Natural killer cell treated with Interleukin-12 subunit alpha and Interleukin-12 subunit beta and Interleukin-15 and Interleukin-18, amount 100 ng/mL, for 72 hours (primary cell): ENCODE measurements around the gene DBI. TPM values are rescaled to one million over a fixed set of nuclear protein-coding genes. Genes with fewer than 3 reads are reported as not detected.
A peak's percentile ranks its signal among the peaks of the same experiment; 100 is the strongest.

ENCODE experiments used
- ATAC-seq, 2 donors: fragments of 150-1000 bp; cut with Tn5 transposase in 1 of 2; sonication (Bioruptor Pico), chemical (Tn5 transposase) in 1 of 2; 2 replicates each; pipeline ENCODE4 v1.10.0; 2021
- DNase-seq: peaks from one replicate; pipeline ENCODE4 v3.0.0; 2022; ENCODE audit warnings: low spot score
- H3K27ac Mint-ChIP-seq, 2 donors: 1 replicate in 1 of 2; 2 replicates in 1 of 2; pipeline ENCODE4 v1.8.0; 2022; ENCODE audit warnings: mixed read lengths in 2 of 2, mild to moderate bottlenecking in 1 of 2, moderate library complexity in 1 of 2
- H3K27me3 Mint-ChIP-seq, 2 donors: 1 replicate in 1 of 2; 2 replicates in 1 of 2; pipeline ENCODE4 v1.8.0; 2022; ENCODE audit warnings: mixed read lengths in 2 of 2
- H3K36me3 Mint-ChIP-seq: one replicate; pipeline ENCODE4 v1.8.0; 2022; ENCODE audit warnings: mixed read lengths
- H3K4me1 Mint-ChIP-seq, 2 donors: 1 replicate in 1 of 2; 2 replicates in 1 of 2; pipeline ENCODE4 v1.8.0; 2022; ENCODE audit warnings: low read depth in 2 of 2, mixed read lengths in 2 of 2, mild to moderate bottlenecking in 1 of 2
- H3K4me3 Mint-ChIP-seq: one replicate; pipeline ENCODE4 v1.8.0; 2022; ENCODE audit warnings: mixed read lengths
- H3K9me3 Mint-ChIP-seq: 2 replicates; pipeline ENCODE4 v1.8.0; 2022; ENCODE audit warnings: mixed read lengths
- total RNA-seq, 2 donors: library from RNA; stranded (reverse); gene quantifications; one replicate each; pipeline ENCODE4 v1.2.3, GENCODE V29; 2022

The DBI gene
- total RNA-seq, 2 donors from 2014 or later = 161 to 187 TPM

DNA sequence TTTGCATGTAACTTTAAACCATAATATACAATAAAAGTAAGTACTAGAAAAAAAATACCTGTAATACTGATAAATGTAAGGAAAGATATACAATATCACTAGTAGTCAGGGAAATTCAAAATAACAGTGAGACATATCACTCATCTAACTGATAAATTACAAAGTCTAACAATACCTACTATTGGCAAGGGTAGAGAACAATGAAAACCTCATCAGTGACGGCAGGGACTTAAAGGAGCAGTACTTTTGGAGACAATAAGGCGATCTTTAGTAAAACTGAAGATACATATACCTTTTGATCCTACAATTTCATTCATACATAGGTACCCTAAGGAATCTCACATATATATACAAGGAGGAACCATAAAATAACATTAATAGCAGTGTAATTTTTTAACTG lies 25.1 kb upstream of the DBI start:
- Mint-ChIP-seq H3K4me3 (no peak overlapping the region), H3K4me1 (peaks cover 18 to 25% of the 10 kb centered on the region in 2 donors), H3K27me3 (no peaks in the 10 kb centered on the region), H3K27ac (peak overlapping the region in 1 of 2 donors; percentile 43), H3K9me3 (no peaks in the 10 kb centered on the region), H3K36me3 (no peaks in the 10 kb centered on the region)
- no peak for DNase-seq
- no peak for ATAC-seq

DNA sequence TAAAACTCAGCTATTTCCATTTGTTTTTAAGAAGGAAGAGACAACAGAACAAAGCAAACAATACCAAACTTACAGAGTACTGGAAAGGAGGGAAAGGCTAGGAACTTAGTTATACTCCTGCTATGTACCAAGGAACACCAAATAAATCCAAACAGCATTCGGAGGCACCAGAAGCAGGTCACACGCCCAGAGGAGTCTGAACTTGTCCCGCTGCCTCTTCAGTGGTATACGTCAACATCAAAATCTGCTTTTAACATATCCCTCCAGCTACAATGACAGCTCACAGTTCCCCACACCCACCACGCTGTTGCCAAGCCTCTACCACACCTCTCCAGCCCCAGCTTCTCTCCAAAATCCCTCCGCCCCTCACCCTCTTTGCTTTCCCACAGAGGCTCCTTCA lies 17.5 kb upstream of the DBI start:
- Mint-ChIP-seq H3K27ac (no peak overlapping the region), H3K4me1 (no peaks in the 10 kb centered on the region), H3K27me3 (no peaks in the 10 kb centered on the region), H3K4me3 (no peak overlapping the region), H3K9me3 (no peaks in the 10 kb centered on the region), H3K36me3 (no peaks in the 10 kb centered on the region)
- no peak for ATAC-seq
- DNase-seq = no peak

DNA sequence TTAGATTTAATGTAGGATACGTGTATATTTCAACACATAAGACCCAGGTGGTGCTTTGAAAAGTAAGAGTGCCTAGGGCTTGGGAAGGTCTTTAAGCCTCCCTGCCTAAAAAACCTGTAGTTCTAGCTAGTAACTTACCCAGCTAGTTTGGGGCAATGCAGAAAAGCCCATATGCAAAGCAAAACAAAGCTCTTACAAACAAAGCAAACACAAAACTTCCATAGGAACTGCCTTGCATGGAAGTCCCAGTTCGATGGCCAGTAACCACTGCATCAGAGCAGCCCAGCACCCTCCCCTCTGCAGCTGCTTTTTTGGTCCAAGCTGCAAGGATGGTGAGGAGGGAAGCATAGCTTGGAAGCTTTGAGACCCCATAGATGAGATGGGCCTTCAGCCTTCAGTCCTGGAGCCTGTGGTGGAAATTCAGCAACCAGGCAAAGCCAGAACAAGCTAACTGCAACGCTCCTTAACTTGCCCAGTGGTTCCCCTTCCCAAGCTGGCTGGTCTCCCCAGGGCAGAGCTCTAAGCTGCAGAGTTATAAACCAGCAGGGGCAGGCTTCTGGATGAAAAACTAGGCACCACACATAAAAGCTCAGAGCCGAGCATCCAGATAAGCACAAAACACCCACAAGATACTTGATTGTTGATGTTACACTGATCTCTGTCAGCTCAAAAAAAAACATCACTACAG lies 16.3 kb upstream of the DBI start:
- Mint-ChIP-seq H3K4me1 (peaks cover under 1% of the 10 kb centered on the region in 2 donors), H3K9me3 (no peaks in the 10 kb centered on the region), H3K36me3 (no peaks in the 10 kb centered on the region), H3K4me3 (no peak overlapping the region), H3K27me3 (no peaks in the 10 kb centered on the region), H3K27ac (no peak overlapping the region)
- DNase-seq = no peak
- ATAC-seq = no peak

- no peak for ATAC-seq
- DNase-seq = no peak
- Mint-ChIP-seq H3K27me3 (no peaks in the 10 kb centered on the region), H3K36me3 (no peaks in the 10 kb centered on the region), H3K4me3 (no peak overlapping the region), H3K4me1 (peaks cover 9 to 10% of the 10 kb centered on the region in 2 donors), H3K27ac (no peak overlapping the region), H3K9me3 (no peaks in the 10 kb centered on the region)
Observed at GRCh38 chr2:119352357-119352756, 14.4 kb upstream of the DBI start.

DNA sequence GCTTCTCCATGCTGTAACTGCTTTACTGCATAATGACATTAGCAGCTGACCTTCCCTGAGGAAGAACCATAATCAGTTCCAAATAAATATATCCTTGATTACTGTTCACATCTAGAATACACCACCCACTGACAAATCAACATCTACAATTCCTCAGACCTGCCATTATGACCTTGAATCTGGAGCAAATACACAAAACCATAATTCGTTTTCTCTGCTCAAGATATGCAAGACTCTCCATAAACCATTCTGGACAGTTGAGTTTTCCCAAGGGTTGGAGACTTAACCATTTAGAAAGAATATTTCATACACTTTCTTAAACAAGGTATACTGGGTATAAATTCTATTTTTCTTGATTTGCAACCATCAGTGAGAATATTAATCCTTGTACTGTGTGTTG lies 11.9 kb upstream of the DBI start:
- Mint-ChIP-seq H3K9me3 (no peaks in the 10 kb centered on the region), H3K27me3 (no peaks in the 10 kb centered on the region), H3K4me3 (no peak overlapping the region), H3K27ac (no peak overlapping the region), H3K36me3 (no peaks in the 10 kb centered on the region), H3K4me1 (peaks cover 10 to 12% of the 10 kb centered on the region in 2 donors)
- DNase-seq (no peak), ATAC-seq (no peak)

DNA sequence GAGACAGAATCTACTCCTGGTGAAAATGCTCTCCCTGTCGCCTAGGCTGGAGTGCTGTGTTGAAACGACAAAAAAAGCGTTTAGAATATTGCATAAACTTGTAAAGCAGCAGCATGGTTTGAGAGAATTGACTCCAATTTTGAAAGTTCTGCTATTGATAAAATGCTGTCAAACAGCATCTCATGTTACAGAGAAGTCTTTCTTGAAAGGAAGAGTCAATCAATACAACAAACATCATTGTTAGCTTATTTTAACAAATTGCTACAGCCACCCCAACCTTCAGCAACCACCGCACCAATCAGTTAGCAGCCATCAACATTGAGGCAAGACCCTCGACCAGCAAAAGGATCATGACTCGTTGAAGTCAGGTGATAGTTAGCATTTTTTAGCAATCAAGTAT lies 7.0 kb upstream of the DBI start:
- no peaks in the 10 kb centered on the region for H3K36me3 Mint-ChIP-seq
- H3K4me1 Mint-ChIP-seq = peaks cover 18 to 26% of the 10 kb centered on the region in 2 donors
- no peaks in the 10 kb centered on the region for H3K9me3 Mint-ChIP-seq
- no peak overlapping the region for H3K27ac Mint-ChIP-seq
- DNase-seq (no peak), ATAC-seq (no peak)
- H3K27me3 Mint-ChIP-seq = no peaks in the 10 kb centered on the region
- no peak overlapping the region for H3K4me3 Mint-ChIP-seq

DNA sequence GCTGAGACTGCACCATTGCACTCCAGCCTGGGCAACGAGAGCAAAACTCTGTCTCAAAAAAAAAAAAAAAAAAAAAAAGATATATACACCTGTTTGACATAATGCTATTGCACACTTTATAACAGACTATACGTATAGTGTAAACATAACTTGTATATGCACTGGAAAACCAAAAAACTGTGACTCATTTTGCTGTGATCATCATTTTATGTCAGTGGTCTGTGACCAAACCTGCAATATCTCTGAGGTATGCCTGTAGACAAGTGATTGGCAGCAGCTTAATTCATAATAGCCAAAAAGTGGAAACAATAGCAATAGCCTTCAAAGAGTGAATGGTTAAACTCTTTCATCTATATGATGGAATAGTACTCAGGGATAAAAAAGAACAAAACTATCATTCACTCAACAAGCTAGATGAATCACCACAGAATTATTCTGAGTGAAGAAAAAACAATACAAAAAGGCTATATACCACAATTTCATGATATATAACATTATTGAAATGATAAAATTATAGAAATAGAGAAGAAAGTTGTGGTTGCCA lies 6.3 kb upstream of the DBI start:
- Mint-ChIP-seq H3K4me3 (no peak overlapping the region), H3K27me3 (no peaks in the 10 kb centered on the region), H3K4me1 (peaks cover 22 to 32% of the 10 kb centered on the region in 2 donors), H3K36me3 (no peaks in the 10 kb centered on the region), H3K27ac (no peak overlapping the region), H3K9me3 (no peaks in the 10 kb centered on the region)
- no peak for ATAC-seq
- no peak for DNase-seq

GRCh38 chr2:119364798-119365197 lies 2.0 kb upstream of the DBI start:
- Mint-ChIP-seq H3K36me3 (peaks cover 2% of the 10 kb centered on the region), H3K27ac (peak overlapping the region; percentile 98 to 100), H3K4me3 (peak overlapping the region; percentile 92), H3K9me3 (no peaks in the 10 kb centered on the region), H3K4me1 (peaks cover 35 to 42% of the 10 kb centered on the region in 2 donors), H3K27me3 (no peaks in the 10 kb centered on the region)
- no peak for DNase-seq
- ATAC-seq = no peak

DNA sequence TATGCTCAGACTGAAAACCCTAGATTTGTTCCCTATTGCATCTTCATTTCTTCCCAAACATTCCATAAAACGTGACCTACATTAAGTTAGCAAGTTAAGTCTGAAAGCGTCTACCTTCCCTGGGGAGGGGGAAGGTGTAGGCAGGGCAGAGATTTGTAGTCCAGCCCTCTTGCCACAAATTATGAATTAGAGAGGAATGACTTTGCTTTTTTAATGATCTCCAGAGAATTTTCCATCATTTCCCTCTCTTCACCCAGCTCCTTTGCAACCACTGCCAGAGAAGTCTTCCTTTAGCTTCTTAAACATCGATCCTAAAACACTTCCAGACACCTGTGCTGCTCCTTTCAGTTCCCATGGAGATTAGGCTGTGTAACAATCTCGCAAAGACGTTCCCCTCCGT lies 1.3 kb upstream of the DBI start:
- Mint-ChIP-seq H3K27me3 (no peaks in the 10 kb centered on the region), H3K4me3 (peak overlapping the region; percentile 92), H3K36me3 (peaks cover 9% of the 10 kb centered on the region), H3K9me3 (no peaks in the 10 kb centered on the region), H3K27ac (peak overlapping the region; percentile 98 to 100), H3K4me1 (peaks cover 38 to 46% of the 10 kb centered on the region in 2 donors)
- DNase-seq = no peak
- no peak for ATAC-seq

GRCh38 chr2:119366161-119366648 lies 572 bp upstream of the DBI start:
- Mint-ChIP-seq H3K27ac (peak overlapping the region; percentile 98 to 100), H3K4me3 (peak overlapping the region; percentile 92), H3K4me1 (peaks cover 38 to 49% of the 10 kb centered on the region in 2 donors), H3K9me3 (no peaks in the 10 kb centered on the region), H3K36me3 (peaks cover 13% of the 10 kb centered on the region), H3K27me3 (no peaks in the 10 kb centered on the region)
- DNase-seq = no peak
- no peak for ATAC-seq

DNA sequence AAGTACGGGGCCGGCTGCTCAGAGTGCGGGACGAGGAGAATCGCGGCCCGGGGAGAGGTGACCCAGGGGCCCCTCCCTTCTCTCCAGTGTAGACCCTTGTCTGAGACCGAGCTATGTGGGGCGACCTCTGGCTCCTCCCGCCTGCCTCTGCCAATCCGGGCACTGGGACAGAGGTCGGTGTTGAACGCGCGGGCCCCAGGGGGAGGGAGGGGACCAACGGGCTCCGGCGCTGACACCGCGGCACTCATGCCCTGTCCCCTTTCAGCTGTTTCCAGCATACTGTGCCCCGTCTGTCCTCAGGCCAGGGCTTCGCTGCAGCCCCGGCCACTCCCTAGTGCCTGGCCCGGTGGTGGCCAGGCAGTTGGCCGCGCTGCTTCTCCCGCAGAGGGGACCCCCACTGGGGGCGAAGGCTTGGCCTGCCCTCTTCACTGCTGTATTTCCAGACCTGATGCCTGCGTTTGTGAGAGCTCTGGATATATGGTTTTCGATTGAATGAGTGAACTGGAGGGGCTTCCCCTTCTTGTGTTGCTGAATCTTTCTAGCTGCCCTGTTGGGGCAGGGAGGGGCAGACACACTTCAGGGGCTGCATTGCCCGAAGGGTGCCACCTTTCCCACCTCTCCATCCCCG lies 809 bp downstream of the DBI start:
- H3K36me3 Mint-ChIP-seq = peaks cover 18% of the 10 kb centered on the region
- no peaks in the 10 kb centered on the region for H3K27me3 Mint-ChIP-seq
- H3K4me1 Mint-ChIP-seq = peaks cover 38 to 47% of the 10 kb centered on the region in 2 donors
- H3K9me3 Mint-ChIP-seq = no peaks in the 10 kb centered on the region
- peak overlapping the region; percentile 92 for H3K4me3 Mint-ChIP-seq
- peak overlapping the region; percentile 98 to 100 for H3K27ac Mint-ChIP-seq
- ATAC-seq = peak; percentile 49 to 66
- DNase-seq = peak; percentile 70

- Mint-ChIP-seq H3K27me3 (no peaks in the 10 kb centered on the region), H3K9me3 (no peaks in the 10 kb centered on the region), H3K27ac (no peak overlapping the region), H3K4me3 (no peak overlapping the region), H3K36me3 (peaks cover 33% of the 10 kb centered on the region), H3K4me1 (peaks cover 30 to 34% of the 10 kb centered on the region in 2 donors)
- DNase-seq (no peak), ATAC-seq (no peak)
Observed at GRCh38 chr2:119369845-119370244, 3.1 kb downstream of the DBI start.

- Mint-ChIP-seq H3K27ac (no peak overlapping the region), H3K9me3 (no peaks in the 10 kb centered on the region), H3K36me3 (peaks cover 35% of the 10 kb centered on the region), H3K4me1 (peaks cover 19 to 22% of the 10 kb centered on the region in 2 donors), H3K27me3 (no peaks in the 10 kb centered on the region), H3K4me3 (no peak overlapping the region)
- DNase-seq (no peak), ATAC-seq (no peak)
Observed at GRCh38 chr2:119371111-119371510, 4.3 kb downstream of the DBI start.
